Measurements from ENCODE around the gene KRTAP10-5.
"Not testable (repeated sequence)": the region's sequence is repeated elsewhere in the genome, so short reads cannot be mapped to it uniquely, and the experiment has no call there.

KRTAP10-5 gene, protein sequence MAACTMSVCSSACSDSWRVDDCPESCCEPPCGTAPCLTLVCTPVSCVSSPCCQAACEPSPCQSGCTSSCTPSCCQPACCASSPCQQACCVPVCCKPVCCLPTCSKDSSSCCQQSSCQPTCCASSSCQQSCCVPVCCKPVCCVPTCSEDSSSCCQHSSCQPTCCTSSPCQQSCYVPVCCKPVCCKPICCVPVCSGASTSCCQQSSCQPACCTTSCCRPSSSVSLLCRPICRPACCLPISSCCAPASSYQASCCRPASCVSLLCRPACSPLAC

DNA sequence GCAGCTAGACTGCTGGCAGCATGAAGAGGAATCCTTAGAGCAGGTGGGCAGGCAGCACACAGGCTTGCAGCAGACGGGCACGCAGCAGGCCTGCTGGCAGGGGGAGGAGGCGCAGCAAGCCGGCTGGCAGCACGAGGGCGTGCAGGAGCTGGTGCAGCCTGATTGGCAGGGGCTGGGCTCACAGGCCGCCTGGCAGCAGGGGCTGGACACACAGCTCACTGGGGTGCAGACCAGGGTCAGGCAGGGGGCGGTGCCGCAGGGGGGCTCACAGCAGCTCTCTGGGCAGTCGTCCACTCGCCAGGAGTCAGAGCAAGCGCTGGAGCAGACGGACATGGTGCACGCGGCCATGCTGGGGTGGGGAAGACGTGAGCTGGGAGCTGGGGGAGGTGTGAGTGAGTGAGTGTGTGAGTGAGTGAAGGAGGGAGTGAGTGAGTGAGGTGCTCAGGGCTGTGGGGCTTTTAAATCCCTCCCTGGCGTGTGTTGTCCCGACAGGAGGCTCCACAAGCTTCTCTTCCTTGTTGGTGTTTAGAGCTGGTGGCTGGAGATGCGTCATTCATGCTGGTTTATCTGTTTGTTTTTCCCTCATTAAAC is at the start of gene KRTAP10-5:
KRTAP10-5 (minus strand) TSS at position 374 of the 591 bp plus-strand sequence; CDS start at position 348, 26 bp downstream.
- DNase-seq (ENCODE audit: low read depth), result not testable (repeated sequence)

DNA sequence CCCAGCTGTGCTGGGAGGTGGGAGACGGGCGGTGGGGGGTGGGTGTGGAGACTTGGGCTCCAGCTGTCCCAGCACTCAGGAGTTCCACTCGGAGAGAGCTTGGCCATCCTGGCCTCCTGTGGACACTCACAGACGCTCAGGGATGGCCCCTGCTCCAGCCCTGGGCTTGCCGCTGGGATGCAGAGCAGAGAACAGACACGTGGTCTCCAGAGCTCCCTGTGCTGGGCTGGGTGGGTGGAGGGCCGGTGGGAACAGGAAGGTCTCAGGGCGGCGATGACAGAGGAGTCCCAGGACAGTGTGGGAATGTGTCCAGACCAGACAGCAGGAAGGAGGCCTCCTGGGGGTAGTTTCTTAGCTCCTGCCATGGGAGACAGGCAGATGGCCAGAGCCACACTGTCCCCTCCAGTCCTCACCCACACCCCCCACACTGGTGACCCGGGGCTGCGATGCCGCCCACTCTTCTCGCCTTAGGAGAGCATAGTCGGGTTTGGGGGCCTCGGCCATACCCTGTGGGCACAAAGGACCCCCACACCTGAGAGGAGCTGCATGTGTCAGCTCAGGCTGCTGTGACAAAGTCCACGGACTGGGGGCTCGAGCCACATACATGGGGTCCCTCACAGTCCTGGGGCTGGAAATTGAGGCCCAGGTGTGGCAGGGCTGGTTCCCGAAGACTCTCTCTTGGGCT is 48.4 kb upstream of the KRTAP10-5 start:
- DNase-seq (ENCODE audit: low read depth), result no peak

DNA sequence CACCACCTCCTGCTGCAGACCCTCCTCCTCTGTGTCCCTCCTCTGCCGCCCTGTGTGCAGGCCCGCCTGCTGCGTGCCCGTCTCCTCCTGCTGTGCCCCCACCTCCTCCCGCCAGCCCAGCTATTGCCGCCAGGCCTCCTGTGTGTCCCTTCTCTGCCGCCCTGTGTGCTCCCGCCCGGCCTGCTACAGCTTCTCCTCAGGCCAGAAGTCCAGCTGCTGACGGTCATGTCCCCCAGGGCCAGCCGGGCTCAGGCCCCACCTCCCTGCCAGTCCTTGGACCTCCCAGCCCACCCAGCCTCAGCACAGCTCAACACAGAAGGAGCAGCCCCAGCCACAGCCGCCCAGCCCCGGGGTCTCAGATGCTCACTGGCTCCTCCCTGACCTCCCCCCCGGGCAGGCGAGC is 47.4 kb upstream of the KRTAP10-5 start:
- DNase-seq (ENCODE audit: low read depth), result not testable (repeated sequence)

DNA sequence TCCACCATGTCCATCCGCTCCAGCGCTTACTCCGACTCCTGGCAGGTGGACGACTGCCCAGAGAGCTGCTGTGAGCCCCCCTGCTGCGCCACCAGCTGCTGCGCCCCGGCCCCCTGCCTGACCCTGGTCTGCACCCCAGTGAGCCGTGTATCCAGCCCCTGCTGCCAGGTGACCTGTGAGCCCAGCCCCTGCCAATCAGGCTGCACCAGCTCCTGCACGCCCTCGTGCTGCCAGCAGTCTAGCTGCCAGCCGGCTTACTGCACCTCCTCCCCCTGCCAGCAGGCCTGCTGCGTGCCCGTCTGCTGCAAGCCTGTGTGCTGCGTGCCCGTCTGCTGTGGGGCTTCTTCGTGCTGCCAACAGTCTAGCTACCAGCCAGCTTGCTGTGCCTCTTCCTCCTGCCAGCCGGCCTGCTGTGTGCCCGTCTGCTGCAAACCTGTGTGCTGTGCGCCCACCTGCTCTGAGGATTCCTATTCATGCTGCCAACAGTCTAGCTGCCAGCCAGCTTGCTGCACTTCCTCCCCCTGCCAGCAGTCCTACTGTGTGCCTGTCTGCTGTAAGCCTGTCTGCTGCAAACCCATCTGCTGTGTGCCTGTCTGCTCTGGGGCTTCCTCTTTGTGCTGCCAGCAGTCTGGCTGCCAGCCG is 46.9 kb upstream of the KRTAP10-5 start:
- not testable (repeated sequence) for DNase-seq (ENCODE audit: low read depth)

DNA sequence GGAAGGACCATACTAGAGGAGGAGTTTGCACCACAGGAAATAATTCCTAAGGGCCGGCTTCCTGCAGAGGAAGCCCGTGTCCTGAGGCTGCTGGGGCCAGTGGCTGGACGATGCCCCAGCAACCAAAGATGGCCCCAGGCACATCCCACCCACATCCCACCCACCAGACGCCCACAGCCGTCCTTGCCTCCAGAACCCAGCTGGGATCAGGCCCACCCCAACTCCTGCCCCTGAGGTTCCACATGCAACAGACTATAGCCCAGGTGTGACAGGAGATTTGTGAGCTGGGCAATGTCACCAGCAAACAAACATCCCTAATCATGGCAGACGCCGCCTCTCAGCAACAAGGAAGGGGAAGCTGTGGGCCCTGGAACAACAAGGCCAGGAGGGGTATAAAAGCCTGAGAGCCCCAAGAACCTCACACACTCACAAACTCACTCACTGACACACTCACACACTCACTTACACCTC is 46.3 kb upstream of the KRTAP10-5 start, which contains the start of gene KRTAP10-9:
KRTAP10-9 (plus strand) TSS at position 421 of the 471 bp plus-strand sequence. CDS start 79 bp downstream, outside the sequence.
- DNase-seq (ENCODE audit: low read depth), result no peak

DNA sequence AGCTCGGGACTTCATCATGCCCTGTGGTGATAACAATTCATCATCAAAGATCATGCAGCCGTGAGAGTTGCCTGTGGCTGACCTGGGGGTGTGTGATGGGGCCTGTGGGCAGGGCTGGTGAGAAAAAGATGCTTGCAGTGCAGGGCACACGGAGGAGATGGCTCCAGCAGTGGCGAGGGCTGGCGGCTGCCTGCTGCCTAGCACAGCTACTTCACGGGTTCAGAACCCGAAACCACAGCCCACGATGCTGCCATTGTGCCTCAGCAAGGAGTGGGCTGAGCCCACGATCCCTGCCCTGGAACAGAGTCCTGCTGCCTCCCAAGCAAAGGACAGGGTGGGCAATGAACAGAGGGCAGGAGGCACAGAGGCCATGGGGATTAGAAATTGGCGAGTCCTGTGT is 45.9 kb upstream of the KRTAP10-5 start:
- no peak for DNase-seq (ENCODE audit: low read depth)

DNA sequence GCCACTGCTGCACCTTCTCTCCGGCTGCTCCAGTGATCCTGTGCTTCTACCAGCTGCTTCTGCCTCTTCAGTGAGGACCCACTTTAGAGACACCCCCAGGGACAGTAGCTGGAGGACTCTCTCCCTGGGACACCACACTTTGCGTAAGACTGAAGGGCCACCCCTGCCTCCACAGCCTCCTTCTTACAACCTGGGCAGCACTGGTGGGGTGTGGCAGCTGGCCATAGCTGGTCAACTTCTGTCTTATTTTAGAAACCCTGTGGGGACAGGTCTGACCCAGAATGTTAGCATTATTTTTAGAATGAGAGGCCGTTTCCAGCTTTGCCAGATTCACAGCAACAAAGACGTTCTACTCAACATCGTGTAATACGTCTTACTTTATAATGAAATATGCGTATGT is 45.4 kb upstream of the KRTAP10-5 start:
- no peak for DNase-seq (ENCODE audit: low read depth)

DNA sequence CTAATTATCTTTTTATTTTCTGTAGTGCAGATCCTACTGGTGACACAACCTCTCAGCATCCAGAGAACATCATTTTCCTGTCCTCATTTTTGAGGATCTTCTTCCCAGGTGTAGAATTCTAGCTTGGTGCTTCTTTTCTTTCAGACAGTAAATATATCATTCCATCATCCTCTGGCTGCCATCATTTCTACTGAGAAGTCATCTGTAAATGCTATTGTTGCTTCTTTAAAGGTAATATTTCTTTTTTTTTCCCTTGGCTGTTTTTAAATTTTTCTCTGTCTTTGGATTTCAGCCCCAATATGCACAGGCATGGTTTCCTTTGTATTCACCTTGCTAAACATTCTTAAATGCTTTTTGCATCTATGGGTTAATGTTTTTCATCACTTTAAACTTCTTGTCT is 43.2 kb upstream of the KRTAP10-5 start:
- no peak for DNase-seq (ENCODE audit: low read depth)

DNA sequence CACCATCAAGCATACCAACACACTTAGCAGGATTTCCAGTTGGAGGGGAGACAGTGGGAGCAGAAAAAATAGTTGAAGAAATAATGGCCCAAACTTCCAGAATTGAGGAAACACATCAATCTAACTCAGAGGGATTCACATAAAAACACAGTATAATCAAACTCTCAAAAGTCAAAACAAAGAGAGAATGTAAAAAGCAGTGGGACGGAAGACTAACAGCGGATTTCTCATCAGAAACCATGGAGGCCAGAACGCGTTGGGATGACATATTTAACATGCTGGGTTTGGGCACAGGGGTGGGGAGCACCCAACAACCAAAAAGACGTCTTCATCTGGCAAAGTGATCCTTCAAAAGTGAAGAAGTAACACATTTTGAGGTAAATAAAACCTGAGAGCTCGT is 39.5 kb upstream of the KRTAP10-5 start:
- DNase-seq (ENCODE audit: low read depth), result no peak

DNA sequence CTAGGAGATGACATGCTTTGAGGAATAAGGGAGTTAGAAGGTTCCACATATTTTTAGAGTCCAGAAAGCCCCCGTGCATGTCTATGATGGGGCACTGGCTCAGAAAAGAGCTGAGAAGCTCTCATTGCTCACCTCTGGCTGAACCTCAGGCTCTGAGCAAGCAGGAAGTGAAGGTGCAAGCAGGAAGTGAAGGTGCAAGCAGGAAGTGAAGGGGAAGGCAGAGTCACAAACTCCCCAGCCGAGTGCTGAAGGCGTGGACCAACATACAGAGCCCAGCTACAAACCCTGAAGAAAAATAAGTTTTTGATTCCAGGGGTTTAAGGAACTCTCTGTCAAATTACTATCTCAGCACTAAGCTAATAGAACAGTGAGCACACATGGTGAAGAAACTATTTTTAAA is 38.5 kb upstream of the KRTAP10-5 start:
- DNase-seq (ENCODE audit: low read depth), result no peak

DNA sequence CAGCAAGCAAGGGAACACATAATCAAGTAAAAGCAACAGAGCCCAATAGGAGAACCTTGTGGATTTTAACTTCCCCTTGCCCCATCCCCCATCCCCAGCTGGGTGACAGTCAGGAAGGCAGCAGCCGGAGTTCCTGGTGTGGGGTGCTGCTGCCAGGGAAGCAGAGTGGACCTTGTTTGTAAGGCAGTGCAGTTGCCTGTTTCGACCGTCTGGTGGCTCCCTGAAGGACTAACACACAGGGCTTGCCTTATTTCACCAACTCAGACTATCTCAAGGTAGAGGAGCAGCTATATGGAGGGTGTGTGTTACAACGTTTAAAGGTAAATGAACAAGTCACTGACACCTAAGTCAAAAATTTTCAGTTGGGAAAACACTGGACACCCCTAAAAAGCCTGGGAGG is 38.1 kb upstream of the KRTAP10-5 start:
- DNase-seq (ENCODE audit: low read depth), result peak; percentile 14

DNA sequence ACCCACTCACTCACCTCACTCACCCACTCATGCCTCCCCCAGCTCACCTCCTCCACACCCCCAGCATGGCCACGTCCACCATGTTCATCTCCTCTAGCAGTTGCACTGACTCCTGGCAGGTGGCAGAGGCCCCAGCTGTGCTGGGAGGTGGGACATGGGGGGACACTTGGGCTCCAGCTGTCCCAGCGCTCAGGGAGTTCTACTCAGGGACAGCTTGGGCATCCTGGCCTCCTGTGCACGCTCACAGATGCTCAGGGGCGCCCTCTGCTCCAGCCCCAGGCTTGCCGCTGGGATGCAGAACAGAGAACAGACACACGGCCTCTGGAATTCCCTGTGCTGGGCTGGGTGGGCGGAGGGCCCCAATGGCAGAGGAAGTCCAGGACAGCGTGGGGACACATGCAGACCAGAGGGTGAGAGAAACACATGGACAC is 36.7 kb upstream of the KRTAP10-5 start:
- DNase-seq (ENCODE audit: low read depth), result no peak

DNA sequence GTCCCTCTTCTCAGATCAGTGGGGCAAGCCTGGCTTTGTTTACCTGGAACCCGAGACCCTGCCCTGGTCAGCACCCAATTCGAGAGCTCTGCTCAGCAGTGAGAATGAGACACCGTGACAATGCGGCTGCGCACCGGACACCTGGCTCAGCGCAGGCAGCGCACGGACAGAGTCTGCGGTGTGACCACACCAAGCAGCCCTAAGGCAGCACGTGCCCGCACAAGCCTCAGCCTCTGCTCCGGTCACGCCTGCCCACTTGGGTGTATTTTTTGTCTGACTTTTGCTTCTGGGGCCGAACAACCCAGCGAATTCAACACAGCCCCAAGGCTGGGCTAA is 36.2 kb upstream of the KRTAP10-5 start:
- no peak for DNase-seq (ENCODE audit: low read depth)

DNA sequence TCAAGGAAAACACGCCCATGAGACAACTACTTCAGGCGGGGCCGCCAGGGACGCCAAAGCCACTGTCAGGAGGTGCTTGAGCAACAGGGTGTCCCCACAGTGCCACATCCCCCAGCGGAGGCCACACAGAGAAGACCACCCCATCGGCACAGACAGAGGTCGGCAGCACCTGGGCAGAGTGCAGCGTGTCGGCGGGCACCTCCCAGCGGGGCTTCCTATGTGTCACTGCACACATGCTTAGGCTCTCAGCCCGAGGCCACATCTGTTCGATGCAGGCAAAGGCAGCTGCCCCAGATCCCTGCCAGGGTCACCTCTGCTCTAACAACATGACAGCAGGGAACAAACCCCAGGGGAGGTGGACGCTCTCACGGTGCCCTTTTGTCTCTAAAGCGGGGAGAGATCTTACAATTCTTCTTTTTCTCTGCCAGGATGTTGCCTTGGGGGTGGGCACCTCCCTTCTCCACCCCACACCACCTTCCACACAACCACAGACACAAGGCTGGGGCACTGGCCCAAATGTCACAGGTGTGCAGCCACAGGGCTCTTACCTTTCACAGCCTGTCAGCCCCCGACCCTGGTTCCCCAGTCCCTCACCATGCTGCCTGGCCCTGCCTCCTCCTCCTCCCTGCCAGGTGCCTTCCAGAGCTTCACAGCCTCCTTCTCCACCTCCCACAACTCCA is 35.6 kb upstream of the KRTAP10-5 start:
- DNase-seq (ENCODE audit: low read depth), result no peak

DNA sequence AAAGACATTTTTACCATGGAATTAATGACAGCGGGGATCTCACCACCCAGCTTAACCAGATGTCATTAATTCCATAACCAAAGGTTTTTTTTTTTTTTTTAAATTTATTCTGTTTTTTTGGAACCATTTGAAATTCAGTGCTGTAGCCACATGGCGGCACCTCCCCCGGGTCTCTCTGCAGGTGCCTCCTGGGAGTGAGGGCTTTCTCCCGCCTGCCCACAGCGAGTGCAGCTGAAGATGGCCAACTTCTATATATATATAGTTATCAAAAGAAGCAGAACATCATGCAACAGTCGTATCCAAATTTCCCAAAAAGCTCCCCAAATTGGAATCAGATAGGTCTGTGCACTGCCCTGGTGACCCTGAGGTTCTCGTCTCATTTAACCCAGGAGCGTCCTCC is 35.1 kb upstream of the KRTAP10-5 start:
- no peak for DNase-seq (ENCODE audit: low read depth)

DNA sequence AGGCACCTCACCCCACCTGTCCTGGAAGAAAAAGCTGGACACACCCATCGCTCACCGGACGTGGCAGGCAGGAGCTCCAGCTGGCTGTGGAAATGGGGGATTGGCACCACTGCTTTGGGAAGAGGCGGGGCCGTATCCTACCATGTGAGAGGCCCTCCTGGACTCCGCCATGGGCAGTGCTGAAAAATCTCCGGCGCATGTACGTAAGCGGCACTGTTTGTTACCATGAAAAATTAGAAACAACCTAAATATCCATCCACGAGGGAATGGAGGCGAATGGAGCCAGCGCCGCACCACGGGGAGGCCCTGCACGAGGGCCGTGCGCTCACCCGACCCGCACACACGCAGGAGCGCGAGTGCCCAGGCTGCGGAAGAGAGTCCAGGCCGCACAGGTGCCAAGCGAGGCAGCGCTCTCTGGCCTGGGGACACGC is 34.6 kb upstream of the KRTAP10-5 start:
- DNase-seq (ENCODE audit: low read depth), result no peak

DNA sequence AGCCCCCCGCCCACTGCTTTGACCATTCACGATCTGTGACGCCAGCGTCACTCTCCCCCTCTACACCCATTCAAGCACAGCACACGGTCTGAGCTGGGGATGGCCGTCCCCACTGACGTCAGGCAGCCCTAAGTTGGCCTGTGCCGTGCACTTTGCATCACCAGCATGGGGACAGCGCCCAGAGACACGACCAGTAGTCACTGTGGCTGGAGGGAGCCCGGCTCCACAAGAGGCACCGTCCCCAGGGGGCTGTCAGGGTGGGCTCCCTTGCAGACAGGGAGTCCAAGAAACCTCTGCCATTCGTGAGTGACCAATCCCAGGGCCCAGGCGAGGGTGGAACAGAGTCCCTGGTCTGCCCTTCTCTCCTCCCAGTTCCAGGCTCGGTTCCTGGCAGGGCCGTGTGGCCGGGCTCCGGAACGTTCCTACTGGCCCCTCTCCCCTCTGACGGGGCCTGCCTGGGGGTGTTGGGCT is 33.8 kb upstream of the KRTAP10-5 start:
- DNase-seq (ENCODE audit: low read depth), result no peak

DNA sequence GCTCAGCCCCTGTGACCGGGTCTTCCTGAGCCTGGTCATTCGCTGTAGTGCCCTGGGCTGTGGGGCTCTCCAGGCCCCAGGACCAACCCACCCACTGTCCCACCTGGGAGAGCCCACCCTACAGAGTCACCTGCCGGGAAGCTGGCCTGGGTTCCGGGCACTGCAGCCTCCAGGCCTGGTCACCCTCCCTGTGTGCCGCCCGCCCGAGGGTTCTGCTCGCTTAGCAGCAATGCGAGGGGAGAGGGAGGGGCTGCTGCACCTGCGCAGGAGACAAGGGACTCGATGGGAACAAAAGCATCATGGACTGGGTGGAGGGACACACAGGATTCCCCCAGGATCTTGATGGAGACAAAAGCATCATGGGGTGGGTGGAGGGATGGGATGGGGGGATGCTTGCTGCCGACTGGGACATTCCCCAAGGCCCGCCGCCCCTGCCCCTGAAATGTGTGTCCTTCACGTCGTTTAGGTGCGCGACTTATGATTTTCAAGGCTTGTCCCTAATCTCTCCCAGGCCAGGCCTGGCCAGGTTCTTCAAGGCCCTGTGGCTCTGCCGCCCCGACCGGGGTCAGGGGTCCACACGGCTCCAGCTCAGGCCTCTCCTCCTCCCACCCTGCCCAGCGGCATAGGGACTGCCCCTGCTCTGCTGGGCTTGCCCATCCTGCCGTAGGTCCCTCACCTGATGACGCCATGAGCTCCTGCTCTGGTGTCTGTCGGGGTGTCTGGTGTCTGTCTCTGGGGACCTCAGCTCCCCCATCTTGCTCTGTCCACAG is 33.2 kb upstream of the KRTAP10-5 start:
- DNase-seq (ENCODE audit: low read depth), result no peak

DNA sequence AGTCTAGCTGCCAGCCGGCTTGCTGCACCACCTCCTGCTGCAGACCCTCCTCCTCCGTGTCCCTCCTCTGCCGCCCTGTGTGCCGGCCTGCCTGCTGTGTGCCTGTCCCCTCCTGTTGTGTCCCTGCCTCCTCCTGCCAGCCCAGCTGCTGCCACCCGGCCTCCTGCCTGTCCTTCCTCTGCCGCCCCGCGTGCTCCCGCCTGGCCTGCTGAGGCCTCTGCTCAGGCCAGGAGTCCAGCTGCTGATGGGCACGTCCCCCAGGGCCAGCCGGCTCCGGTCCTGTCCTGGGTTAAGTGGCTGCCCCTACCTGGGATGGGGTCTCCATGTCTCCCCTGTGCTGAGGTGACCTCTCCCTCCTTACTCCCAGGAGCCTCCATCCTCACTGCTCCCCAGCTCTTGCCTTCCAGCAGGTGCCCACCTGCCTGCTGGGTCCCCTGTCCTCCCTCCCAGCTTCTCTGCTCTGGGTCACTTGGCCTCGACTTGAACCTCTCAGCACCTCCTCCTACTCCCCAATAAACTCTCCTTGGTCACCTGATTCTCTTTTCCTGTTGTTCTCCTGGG is 32.3 kb upstream of the KRTAP10-5 start:
- no peak for DNase-seq (ENCODE audit: low read depth)

DNA sequence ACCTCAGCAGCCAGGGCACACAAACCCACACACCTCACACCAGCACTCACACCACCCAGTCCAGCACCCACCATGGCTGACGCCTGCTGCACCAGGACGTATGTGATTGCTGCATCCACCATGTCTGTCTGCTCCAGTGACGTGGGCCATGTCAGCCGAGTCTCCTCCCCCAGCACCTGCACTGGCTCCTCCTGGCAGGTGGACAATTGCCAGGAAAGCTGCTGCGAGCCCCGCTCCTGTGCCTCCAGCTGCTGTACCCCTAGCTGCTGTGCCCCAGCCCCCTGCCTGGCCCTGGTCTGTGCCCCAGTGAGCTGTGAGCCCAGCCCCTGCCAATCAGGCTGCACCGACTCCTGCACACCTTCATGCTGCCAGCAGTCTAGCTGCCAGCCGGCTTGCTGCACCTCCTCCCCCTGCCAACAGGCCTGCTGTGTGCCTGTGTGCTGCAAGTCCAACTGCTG is 31.7 kb upstream of the KRTAP10-5 start, which contains the start of gene KRTAP10-8:
KRTAP10-8 (plus strand) TSS at position 51 of the 458 bp plus-strand sequence; CDS start at position 73, 22 bp downstream.
- no peak for DNase-seq (ENCODE audit: low read depth)

DNA sequence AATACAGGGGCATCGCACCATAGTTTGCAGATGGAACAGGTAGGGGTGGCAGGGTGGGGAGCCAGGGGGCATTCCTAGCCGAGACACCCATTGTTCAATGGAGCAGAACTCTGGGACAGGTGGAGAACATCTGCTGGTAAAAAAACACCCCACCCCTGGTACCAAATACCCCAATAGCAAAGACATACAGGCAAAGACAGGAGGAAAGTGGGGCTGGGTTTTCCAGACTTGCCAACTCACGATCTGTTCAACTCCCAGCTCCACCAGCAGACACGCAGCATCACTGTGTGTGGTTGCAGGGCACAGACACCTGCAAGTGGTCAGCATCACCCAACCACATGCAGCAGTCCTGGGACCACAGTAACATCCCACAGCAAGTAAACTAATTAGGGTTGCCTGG is 31.1 kb upstream of the KRTAP10-5 start:
- no peak for DNase-seq (ENCODE audit: low read depth)

Measured in iris pigment epithelial cell (primary cell).